Activated CD4-positive, alpha-beta T cell treated with anti-CD3 and anti-CD28 coated beads for 1 hour (primary cell): Measurements from ENCODE around the gene PARVA.

Experiments
- DNase-seq: peaks from one replicate; pipeline ENCODE4 v3.0.0-alpha.2; 2020

PARVA gene

GRCh38 chr11:12376259-12377081 is 901 bp upstream of the PARVA start:
- DNase-seq = no peak

GRCh38 chr11:12377824-12378593 is 638 bp downstream of the PARVA start:
- DNase-seq = no peak

GRCh38 chr11:12380565-12381325 is 3.4 kb downstream of the PARVA start:
- no peak for DNase-seq

- DNase-seq = no peak
Measured at GRCh38 chr11:12381875-12382274, 4.5 kb downstream of the PARVA start.

GRCh38 chr11:12382451-12382850 is 5.1 kb downstream of the PARVA start:
- no peak for DNase-seq

GRCh38 chr11:12386309-12386708 is 8.9 kb downstream of the PARVA start:
- DNase-seq = no peak

- no peak for DNase-seq
Measured at GRCh38 chr11:12386745-12387144, 9.4 kb downstream of the PARVA start.

- DNase-seq = no peak
Measured at GRCh38 chr11:12388173-12388572, 10.8 kb downstream of the PARVA start.

DNA sequence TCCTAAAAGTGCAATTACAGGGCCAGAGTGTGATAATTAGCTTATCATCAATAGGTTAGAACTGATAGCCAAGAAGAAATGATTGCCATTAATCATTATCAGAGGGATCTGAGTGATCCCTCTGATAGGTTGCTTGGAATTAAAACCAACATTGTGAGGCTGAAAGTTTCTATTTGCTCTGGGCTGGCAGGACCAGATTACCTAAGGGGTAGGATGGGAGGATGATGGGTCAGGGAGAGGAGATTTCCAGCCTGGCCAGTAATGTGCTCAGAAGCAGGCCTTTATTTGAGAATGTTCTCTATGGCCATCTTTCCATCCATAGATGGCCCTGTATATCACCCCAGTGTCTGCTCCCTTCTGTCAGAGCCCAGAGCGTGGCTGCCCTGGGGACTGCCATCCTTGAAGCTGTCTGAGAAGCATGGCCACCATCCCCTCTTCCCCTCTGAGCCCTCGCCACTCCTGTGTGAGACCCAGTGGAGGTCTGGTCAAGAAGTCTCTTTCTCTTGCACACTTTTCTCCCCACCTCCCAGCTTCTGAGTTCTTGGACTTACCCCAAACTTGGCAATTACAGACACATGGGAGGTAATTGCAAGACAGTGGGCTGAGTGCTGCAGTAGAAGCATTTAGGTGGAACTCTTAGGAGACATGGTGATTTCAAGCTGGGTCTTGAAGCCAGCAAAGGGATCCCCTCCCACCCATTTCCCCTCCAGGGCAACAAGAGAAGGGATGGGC is 11.7 kb downstream of the PARVA start:
- no peak for DNase-seq

GRCh38 chr11:12389676-12390657 is 12.6 kb downstream of the PARVA start:
- DNase-seq = no peak

DNA sequence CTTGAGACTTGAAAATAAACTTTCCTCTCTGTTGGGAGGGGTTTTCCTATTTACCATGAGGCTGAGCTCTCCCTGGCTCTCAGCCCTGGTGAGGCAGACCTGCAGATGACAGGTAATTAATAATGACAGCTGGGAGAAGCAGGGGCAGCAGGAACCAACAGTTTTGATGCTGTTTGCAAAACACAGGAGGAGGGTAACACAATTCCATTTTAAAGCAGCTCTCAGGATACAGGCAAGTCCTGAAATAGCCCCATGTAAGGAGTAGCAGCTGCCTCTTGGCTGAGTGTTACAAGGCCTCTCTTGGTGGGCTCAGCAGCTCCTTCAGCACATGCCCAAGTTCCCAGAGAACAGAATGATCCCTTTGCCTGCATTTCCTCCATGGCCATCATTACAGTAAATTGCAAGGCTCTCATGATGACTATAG is 13.3 kb downstream of the PARVA start:
- no peak for DNase-seq

- no peak for DNase-seq
Measured at GRCh38 chr11:12392672-12393071, 15.3 kb downstream of the PARVA start.

- DNase-seq = no peak
Measured at GRCh38 chr11:12393691-12394090, 16.3 kb downstream of the PARVA start.

DNA sequence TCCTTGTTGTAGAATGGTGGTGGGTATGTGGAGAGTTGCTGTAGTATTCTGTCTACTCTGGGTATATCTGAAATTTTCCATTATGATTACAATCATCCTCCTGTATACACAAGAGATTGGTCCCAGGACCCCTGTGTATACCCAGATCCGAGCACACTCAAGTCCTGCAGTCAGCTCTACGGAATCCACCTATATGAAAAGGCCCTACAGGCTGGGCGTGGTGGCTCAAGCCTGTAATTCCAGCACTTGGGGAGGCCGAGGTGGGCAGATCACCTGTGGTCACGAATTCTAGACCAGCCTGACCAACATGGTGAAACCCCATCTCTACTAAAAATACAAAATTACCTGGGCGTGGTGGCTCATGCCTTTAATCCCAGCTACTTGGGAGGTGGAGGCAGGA is 17.2 kb downstream of the PARVA start:
- no peak for DNase-seq

GRCh38 chr11:12395333-12395732 is 18.0 kb downstream of the PARVA start:
- no peak for DNase-seq

DNA sequence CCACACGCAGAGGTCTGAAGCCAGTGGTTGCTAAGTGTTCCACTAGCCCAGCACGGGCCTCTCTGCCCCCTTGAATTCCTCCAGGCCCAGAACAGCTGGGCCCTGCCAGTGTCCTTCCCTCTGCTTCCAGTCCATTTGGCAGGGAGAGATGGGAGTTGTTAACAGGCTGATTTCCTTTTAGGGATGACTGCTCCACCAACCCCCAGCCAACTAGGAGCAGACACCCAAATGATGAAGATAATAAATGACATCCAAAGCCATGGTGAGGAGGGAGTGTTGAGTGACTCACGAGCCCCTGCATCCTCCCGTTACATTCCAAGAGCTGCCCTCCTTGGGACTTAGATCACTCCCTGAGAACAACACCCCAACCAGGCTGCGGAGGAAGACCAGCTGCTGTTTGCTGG is 20.6 kb downstream of the PARVA start:
- DNase-seq = no peak

DNA sequence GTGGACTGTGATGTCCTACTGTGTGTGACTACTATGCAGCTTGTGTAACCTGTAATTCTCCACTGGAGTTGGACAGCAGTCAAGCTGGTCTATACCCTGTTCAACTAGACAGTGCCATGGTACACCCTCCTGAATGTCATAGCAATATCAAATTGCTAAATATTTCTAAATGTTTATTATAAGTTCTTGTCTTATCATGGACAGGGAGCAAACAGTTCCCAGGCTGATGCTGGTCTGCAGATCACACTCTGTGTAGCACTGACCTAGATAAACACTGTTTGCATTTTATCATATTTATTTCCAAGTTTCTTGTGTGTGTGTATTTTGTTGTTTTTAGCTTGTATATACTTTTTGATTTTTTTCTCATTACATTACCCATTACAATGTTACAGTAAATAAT is 22.0 kb downstream of the PARVA start:
- DNase-seq = no peak

DNA sequence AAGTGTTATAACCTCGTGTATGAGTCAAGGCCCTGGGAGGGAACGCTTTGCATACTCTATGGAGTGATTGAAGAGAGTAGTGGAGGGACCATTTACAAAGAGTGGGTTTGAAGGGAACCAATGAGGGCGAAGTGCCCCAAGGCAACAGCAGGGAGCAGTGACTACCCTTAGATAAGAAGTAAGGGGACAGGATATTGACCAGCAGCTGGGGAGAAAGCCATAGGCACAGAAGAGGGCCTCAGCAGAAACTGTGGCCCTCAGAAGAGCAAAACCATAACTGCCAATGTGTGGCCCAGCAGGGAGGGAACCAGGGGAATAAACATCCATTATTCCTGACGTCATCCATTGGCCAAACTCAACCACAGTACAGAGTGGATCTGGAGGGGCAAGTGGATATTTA is 24.7 kb downstream of the PARVA start:
- DNase-seq = no peak

GRCh38 chr11:12402691-12403120 is 25.3 kb downstream of the PARVA start:
- no peak for DNase-seq

GRCh38 chr11:12403122-12403996 is 26.0 kb downstream of the PARVA start:
- no peak for DNase-seq

- DNase-seq = no peak
Measured at GRCh38 chr11:12403997-12404350, 26.6 kb downstream of the PARVA start.
